MCF 10A (cell line): ENCODE measurements around the gene PTPRZ1. TPM values are rescaled to one million over a fixed set of nuclear protein-coding genes. Genes with fewer than 3 reads are reported as not detected.

Experiments
- BruUV-seq: library from RNA; stranded (reverse); fragments of 400-500 nt; replicated peaks from 2 replicates; lab custom pipeline; 2021; lab: Mats Ljungman, UMichigan
- CTCF ChIA-PET: fragments of 300-600 bp; sonication (Branson Sonifier 250); formaldehyde crosslinking; extraction: SDS; loops from one replicate; lab custom pipeline; 2021; ENCODE audit warnings: antibody characterized with exemption, inconsistent platforms; lab: Yijun Ruan, JAX
- POLR2A ChIA-PET: fragments of 300-600, 350-650 bp; sonication (Branson Sonifier 250); formaldehyde crosslinking; extraction: SDS; loops from one replicate; lab custom pipeline; 2020; ENCODE audit warnings: antibody characterized with exemption, inconsistent platforms; lab: Yijun Ruan, JAX
- DNase-seq: peaks from one replicate; pipeline ENCODE4 v3.0.0-alpha.2; 2018; ENCODE audit not compliant: unreplicated experiment
- H3K27ac Mint-ChIP-seq: one replicate; pipeline ENCODE4 v1.8.0; 2022; ENCODE audit warnings: mild to moderate bottlenecking, low read depth, mixed read lengths; ENCODE audit not compliant: unreplicated experiment
- H3K27me3 Mint-ChIP-seq: one replicate; pipeline ENCODE4 v1.8.0; 2022; ENCODE audit warnings: mixed read lengths; ENCODE audit not compliant: insufficient read depth, unreplicated experiment
- H3K36me3 Mint-ChIP-seq: one replicate; pipeline ENCODE4 v1.8.0; 2022; ENCODE audit warnings: mild to moderate bottlenecking, moderate library complexity, mixed read lengths; ENCODE audit not compliant: insufficient read depth, unreplicated experiment
- H3K4me1 Mint-ChIP-seq: one replicate; pipeline ENCODE4 v1.8.0; 2022; ENCODE audit warnings: mixed read lengths; ENCODE audit not compliant: insufficient read depth, unreplicated experiment
- H3K4me3 Mint-ChIP-seq: one replicate; pipeline ENCODE4 v1.8.0; 2022; ENCODE audit warnings: mild to moderate bottlenecking, moderate library complexity, mixed read lengths; ENCODE audit not compliant: unreplicated experiment
- H3K9me3 Mint-ChIP-seq: one replicate; pipeline ENCODE4 v1.8.0; 2022; ENCODE audit warnings: mixed read lengths; ENCODE audit not compliant: unreplicated experiment
- intact Hi-C: fragments of 100-400 bp; cut with micrococcal nuclease; formaldehyde crosslinking; loops from 2 replicates; pipeline ENCODE4 v1.14.1; 2022
- total RNA-seq: library from RNA; stranded (reverse); gene quantifications from 2 replicates; pipeline ENCODE4 v1.2.3, GENCODE V29; 2022
- TF ChIP-seq, protein P1 (sequence below): fragments of 200-600 bp; IDR thresholded peaks from one replicate; pipeline ENCODE4 v1.8.0; 2022; ENCODE audit warnings: antibody characterized with exemption, mild to moderate bottlenecking; ENCODE audit not compliant: unreplicated experiment

The PTPRZ1 gene
- total RNA-seq, 1 experiment from 2014 or later, result 11.1 TPM

DNA sequence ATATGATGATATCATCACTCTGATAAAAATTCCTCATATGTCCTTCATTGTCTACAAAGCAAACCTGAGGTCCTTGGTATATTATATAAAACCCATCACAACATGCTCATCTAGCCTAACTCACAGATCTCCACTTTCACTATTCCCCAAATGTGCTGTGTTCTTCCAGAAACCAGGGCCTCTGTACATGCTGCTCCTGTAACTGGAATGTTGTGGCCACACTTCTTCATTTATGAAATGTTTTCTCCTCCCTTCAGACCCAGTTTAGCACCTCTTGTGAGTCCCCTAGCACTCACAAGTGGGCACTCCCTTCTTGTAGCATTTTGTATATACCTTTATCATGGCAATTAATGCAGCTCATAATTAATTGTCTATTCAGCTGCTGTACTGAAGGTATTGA is 209.2 kb downstream of the PTPRZ1 start:
- Mint-ChIP-seq H3K9me3 (no peaks in the 10 kb centered on the region), H3K4me1 (no peaks in the 10 kb centered on the region), H3K27me3 (no peaks in the 10 kb centered on the region), H3K36me3 (peaks cover 18% of the 10 kb centered on the region), H3K4me3 (no peak overlapping the region), H3K27ac (no peak overlapping the region)
- ChIA-PET POLR2A (no interaction called here), CTCF (interaction anchor here (0.6 to 4.4 kb wide), 2 partner anchors 9 to 11 kb away, joined by 3 to 37 read pairs; no protein-coding TSS in a partner anchor)
- intact Hi-C loops, result no loop called here
- TF ChIP-seq, protein P1, sequence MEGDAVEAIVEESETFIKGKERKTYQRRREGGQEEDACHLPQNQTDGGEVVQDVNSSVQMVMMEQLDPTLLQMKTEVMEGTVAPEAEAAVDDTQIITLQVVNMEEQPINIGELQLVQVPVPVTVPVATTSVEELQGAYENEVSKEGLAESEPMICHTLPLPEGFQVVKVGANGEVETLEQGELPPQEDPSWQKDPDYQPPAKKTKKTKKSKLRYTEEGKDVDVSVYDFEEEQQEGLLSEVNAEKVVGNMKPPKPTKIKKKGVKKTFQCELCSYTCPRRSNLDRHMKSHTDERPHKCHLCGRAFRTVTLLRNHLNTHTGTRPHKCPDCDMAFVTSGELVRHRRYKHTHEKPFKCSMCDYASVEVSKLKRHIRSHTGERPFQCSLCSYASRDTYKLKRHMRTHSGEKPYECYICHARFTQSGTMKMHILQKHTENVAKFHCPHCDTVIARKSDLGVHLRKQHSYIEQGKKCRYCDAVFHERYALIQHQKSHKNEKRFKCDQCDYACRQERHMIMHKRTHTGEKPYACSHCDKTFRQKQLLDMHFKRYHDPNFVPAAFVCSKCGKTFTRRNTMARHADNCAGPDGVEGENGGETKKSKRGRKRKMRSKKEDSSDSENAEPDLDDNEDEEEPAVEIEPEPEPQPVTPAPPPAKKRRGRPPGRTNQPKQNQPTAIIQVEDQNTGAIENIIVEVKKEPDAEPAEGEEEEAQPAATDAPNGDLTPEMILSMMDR, result no peak
- DNase-seq, result no peak
- BruUV-seq, result no TSS peak

DNA sequence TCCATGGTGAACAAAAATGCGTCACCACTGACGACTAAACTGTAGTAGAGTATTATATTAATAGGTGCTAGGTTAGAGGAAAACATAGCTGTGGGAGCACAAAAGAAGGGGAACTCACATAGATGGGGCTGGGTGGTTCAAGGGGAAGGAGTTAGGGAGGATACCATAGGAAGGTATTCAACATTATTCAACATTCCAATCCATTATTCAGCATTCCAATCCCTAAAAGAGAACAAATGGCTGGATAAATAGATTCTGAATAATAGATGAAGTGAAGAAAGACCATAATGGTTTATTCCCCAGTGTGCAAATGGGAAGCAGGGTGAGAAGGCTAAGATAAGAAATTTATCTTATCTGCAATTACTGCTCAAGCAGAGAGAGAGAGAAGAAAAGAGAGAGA is 209.7 kb downstream of the PTPRZ1 start:
- no peak for DNase-seq
- Mint-ChIP-seq H3K4me1 (no peaks in the 10 kb centered on the region), H3K9me3 (no peaks in the 10 kb centered on the region), H3K36me3 (peaks cover 13% of the 10 kb centered on the region), H3K27me3 (no peaks in the 10 kb centered on the region), H3K4me3 (no peak overlapping the region), H3K27ac (no peak overlapping the region)
- TF ChIP-seq, protein P1, result no peak
- CTCF ChIA-PET, result interaction anchor here (0.7 to 4.4 kb wide), 2 partner anchors 11 to 372 kb away, joined by 3 to 37 read pairs; no protein-coding TSS in a partner anchor
- intact Hi-C loops, result no loop called here
- no TSS peak for BruUV-seq
- POLR2A ChIA-PET, result no interaction called here

- H3K27ac Mint-ChIP-seq, result no peak overlapping the region
- H3K9me3 Mint-ChIP-seq, result no peaks in the 10 kb centered on the region
- POLR2A ChIA-PET, result interaction anchor here (1.0 to 1.2 kb wide), 4 partner anchors 30 to 440 kb away, joined by 3 to 4 read pairs (median 3); partner anchors contain the start of gene AASS
- H3K27me3 Mint-ChIP-seq, result no peaks in the 10 kb centered on the region
- H3K4me1 Mint-ChIP-seq, result no peaks in the 10 kb centered on the region
- BruUV-seq, result no TSS peak
- CTCF ChIA-PET, result interaction anchor here (0.6 to 3.1 kb wide), 43 partner anchors 9 to 1653 kb away, joined by 3 to 39 read pairs (median 4); partner anchors contain the start of gene AASS
- intact Hi-C loops, result loop anchor here (1.0 to 5.0 kb wide), 2 partner anchors 124 to 435 kb away; no protein-coding TSS in a partner anchor
- TF ChIP-seq, protein P1, result peak; percentile 73
- no peak overlapping the region for H3K4me3 Mint-ChIP-seq
- H3K36me3 Mint-ChIP-seq, result no peaks in the 10 kb centered on the region
- DNase-seq, result peak; percentile 75
Observed at GRCh38 chr7:122092964-122093797, 220.2 kb downstream of the PTPRZ1 start.

GRCh38 chr7:122094549-122094948 is 221.6 kb downstream of the PTPRZ1 start:
- Mint-ChIP-seq H3K4me1 (no peaks in the 10 kb centered on the region), H3K9me3 (no peaks in the 10 kb centered on the region), H3K27me3 (no peaks in the 10 kb centered on the region), H3K27ac (no peak overlapping the region), H3K36me3 (no peaks in the 10 kb centered on the region), H3K4me3 (no peak overlapping the region)
- intact Hi-C loops, result loop anchor here (5.0 kb wide), 1 partner anchor 123 kb away; no protein-coding TSS in a partner anchor
- ChIA-PET CTCF (interaction anchor here (0.7 to 3.1 kb wide), 8 partner anchors 10 to 439 kb away, joined by 3 to 37 read pairs (median 5); partner anchors contain the start of gene AASS), POLR2A (interaction anchor here (1.2 kb wide), 1 partner anchor 29 kb away, joined by 3 read pairs; no protein-coding TSS in a partner anchor)
- no peak for DNase-seq
- BruUV-seq, result no TSS peak
- TF ChIP-seq, protein P1, result no peak
